A673 (cell line): ENCODE results near the gene KAT7.

ENCODE experiments used
- CTCF ChIP-seq: fragments of 300-800, 200-600 bp; sonication (generic); conservative IDR thresholded peaks from 2 replicates; pipeline ENCODE4 v1.5.1; 2017; ENCODE audit warnings: low read depth, mild to moderate bottlenecking, antibody characterized with exemption, low read length, moderate library complexity, mixed read lengths
- EZH2 ChIP-seq: fragments of 200-600 bp; sonication (generic); IDR thresholded peaks from 2 replicates; pipeline ENCODE4 v1.6.1; 2017; ENCODE audit warnings: borderline replicate concordance, low read depth, mild to moderate bottlenecking, mixed read lengths, antibody characterized with exemption, low read length; ENCODE audit not compliant: poor library complexity, severe bottlenecking

GRCh38 chr17:49850772-49851386 is 62.4 kb downstream of the KAT7 start:
- TF ChIP-seq CTCF (no peak), EZH2 (no peak)
